HG02642 (cell line): ENCODE measurements around the gene GABRD.
"Not testable (repeated sequence)": the region's sequence is repeated elsewhere in the genome, so short reads cannot be mapped to it uniquely, and the experiment has no call there.

Experiments
- ATAC-seq: cut with Tn5 transposase; IDR thresholded peaks from one replicate; pipeline ENCODE4 v1.9.1; 2021; ENCODE audit warnings: mild to moderate bottlenecking; ENCODE audit not compliant: unreplicated experiment, poor library complexity

The GABRD gene

DNA sequence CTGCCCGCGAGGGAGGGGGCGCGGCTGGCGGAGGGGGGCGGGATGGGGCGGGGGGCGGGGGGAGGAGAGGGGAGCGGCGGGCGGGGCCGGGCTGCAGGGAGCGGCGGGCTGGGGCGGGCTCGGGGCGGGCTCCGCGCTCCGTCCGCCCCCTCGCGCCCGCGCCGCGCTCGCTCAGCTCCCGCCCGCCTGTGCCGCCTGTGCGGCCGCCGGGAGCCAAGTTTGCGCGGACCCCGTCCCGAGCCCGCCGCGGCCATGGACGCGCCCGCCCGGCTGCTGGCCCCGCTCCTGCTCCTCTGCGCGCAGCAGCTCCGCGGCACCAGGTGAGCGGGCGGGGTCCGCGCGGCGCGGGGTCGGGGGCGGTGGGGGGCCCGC is at the start of gene GABRD:
Gene GABRD (plus strand): TSS at position 174 of the 372 bp plus-strand sequence. CDS start 79 bp downstream, at position 253.
- ATAC-seq, result no peak

- no peak for ATAC-seq
These were observed 49.6 kb upstream of the GABRD start for GRCh38 chr1:1969505-1969900.

DNA sequence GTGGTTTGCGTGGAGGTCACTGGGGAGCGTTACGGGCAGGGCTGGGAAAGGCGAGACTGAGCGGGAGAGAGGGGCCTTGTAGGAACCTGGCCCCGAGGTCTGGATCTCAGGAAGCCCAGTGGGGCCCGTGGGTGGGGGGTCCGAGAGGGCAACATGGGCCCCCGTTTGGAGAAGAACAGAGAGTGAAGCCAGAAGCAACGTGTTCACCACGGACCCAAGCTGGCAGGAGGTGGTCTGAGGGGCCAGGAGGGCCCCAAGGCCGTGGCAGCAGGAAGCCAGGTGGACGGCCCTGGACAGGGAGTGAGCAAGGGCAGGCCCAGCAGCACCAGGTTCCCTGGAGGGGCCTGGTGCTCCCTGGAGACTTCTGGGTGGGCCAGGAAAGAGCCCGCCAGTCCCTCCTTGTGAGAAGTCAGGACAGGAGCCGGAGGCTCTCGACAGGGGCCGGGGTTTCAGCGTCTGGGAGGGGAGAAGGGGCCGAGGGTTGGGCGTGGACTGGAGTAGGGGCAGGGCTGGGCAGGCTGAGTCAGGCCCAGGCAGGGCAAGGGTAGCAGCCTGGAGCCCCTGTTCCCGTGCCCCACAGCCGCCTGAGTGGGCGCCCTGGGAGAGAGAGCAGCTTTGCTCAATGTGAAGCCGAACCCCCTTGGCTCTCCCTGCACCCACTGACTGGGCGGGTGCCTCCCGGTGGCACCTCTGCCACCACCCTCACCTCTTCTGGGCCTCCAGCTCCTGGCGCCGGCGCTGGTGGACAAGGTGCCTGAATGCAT is 49.0 kb upstream of the GABRD start:
- ATAC-seq, result no peak

DNA sequence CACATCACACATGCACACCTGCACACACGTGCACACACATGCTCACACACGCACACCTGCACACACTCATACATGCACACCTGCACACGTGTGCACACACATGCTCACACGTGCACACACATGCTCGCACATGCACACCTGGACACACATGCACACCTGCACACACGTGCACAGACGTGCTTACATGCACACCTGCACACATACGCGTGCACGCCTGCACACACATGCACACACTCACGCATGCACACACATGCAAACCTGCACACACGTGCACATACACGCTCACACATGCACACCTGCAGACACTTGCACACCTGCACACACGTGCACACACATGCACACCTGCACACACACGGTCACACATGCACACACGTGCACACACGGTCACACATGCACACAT is 48.1 kb upstream of the GABRD start:
- no peak for ATAC-seq

- no peak for ATAC-seq
These were observed 47.5 kb upstream of the GABRD start for GRCh38 chr1:1971688-1972087.

DNA sequence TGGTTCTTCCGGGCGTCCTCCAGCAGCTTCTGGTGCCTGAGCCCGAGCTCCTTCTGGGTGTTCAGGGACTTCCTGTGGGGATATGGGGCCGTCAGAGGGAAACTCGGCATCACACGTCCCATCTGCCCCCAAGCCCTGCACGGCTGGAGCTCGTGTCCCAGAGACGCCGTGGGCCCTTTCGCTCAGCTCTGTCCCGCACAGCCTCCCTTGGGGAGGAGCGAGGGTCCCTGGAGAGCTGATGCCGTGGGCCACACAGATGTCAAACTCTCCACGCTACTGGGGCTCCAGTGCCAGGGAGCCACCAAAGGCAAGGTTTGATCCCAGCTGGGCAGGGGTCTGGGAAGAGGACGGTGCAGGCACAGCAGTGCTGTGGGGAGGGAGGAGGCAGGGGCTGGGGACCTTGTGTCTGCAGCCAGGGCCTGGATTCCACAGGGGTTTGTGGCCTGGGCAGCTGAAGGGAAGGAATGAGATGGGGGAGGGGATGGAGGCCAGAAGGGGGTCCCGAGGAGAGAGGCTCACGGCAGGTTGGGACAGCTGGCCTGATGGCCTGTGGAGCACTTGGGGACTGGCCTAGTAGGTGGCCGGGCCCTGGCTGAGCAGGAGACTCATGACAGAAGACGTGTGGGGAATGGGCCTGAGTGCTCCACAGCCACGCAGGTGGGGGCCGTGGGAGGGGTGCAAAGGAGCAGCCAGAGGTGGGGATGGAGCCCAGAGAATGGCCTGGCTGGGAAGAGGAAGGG is 46.0 kb upstream of the GABRD start:
- no peak for ATAC-seq

GRCh38 chr1:1973716-1974642 is 45.2 kb upstream of the GABRD start:
- ATAC-seq, result no peak

DNA sequence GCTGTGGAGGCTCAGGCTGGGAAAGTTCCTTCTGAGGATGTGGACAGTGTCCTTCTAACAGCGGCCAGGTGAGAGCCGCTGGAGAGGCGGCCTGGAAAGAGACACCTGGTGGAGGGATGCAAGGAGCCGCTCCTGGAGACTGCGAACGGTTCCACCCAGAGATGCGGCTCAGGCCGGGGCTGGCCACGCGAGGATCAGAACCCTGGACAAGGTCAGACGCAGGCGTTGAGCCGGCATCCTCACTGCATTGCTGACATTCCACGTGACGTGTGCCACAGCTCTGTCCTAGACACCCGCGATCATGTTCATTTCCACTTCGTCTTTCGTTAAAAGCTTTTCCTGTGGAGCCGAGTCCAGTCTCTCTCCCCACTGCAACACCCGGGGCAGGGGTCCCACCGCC is 44.3 kb upstream of the GABRD start:
- no peak for ATAC-seq

- no peak for ATAC-seq
These were observed 43.6 kb upstream of the GABRD start for GRCh38 chr1:1975535-1975934.

DNA sequence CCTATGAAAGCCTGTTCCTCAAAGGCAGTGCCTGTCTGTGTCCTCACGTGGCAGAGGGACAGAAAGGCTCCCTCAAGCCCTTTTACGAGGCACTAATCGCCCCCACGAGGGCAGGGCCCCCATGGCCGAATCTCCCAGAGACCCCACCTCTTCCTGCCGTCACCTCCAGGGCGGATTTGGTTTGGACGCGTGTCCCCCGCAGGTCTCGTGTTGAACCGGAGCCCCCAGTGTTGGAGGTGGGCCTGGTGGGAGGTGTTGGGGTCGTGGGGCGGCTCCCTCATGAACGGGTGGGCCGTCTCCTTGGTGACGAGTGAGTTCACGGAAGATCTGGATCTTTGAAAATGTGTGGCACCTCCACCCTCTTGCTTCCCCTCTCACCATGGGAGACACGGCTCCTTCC is 43.1 kb upstream of the GABRD start:
- no peak for ATAC-seq

DNA sequence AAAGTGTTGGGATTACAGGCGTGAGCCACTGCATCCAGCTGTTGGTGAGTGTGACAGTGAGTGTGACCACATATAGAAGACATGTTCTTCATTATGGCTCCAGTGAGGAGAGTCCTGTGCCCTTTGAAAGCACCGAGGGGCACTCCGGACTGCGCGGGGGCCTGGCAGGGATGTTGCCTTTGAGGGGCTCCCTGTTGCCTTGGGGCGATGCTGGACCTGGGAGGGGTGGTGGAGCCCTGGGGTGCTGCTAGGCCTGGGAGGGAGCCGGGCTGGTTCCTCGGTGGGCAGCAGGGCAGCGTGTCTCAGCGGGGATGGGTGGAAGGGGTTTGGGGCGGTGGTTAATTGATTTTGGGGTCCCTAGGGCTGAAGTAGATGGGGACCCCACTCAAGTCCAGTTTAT is 41.0 kb upstream of the GABRD start:
- no peak for ATAC-seq

- ATAC-seq, result not testable (repeated sequence)
These were observed 40.3 kb upstream of the GABRD start for GRCh38 chr1:1978690-1979481.

DNA sequence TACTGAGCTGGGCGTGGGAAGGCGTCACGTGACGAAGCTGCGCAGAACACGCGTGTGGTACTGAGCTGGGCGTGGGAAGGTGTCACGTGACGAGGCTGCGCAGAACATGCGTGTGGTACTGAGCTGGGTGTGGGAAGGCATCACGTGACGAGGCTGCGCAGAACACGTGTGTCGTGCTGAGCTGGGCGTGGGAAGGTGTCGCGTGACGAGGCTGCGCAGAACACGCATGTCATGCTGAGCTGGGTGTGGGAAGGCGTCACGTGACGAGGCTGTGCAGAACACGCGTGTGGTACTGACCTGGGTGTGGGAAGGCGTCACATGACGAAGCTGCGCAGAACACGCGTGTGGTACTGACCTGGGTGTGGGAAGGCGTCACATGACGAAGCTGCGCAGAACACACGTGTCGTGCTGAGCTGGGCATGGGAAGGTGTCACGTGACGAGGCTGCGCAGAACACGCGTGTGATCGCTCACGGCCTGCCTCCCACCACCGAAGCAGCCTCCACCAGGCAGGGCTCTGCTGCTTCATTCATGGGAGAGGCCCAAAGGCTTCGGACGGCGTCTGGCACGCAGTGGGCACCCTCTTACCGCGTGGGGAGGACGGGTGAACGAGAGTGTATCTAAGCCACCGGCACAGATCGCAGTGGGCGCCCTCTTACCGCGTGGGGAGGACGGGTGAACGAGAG is 39.5 kb upstream of the GABRD start:
- ATAC-seq, result no peak

DNA sequence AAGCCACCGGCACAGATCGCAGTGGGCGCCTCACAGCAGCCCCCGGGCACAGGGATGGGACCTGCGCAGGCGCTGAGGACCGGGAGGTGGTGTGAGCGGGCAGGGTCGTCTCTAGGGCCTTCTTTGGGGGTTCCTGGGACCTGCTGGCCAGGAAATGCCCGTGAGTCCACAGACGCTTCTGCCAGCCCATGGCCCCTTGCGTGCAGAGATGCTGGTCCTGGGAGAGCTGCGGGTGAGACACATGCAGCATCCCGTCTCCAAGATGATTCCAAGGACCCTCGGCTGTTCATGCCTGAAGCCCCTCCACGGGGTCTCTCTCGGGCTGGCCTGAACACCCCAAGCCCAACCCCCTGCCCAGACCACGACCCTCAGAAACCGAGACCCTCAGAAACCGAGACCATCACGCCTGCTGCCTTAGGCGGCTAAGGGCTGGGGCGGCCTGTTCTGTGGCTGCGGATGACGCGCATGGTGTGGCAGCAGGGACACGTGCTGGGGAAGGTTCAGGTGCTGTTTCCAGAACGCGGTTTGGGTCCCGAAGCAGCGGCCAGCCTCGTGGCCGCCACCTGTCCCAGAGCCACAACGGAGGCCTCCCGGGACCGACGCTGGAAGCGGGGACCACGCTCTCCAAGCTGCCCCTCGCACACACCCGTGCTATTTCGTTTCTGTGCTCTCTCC is 38.5 kb upstream of the GABRD start:
- no peak for ATAC-seq

- ATAC-seq, result no peak
These were observed 38.0 kb upstream of the GABRD start for GRCh38 chr1:1981142-1981500.

GRCh38 chr1:1981631-1982327 is 37.4 kb upstream of the GABRD start:
- not testable (repeated sequence) for ATAC-seq

GRCh38 chr1:1982379-1983232 is 36.5 kb upstream of the GABRD start:
- no peak for ATAC-seq
